ENCODE data around the gene SLIT3.
A peak's percentile ranks its signal among the peaks of the same experiment; 100 is the strongest.

SLIT3 gene

GRCh38 chr5:168721966-168722365 is 579.0 kb downstream of the SLIT3 start:
- DNase-seq (ENCODE audit: low spot score) = no peak
- FAIRE-seq = no peak

- FAIRE-seq (no peak), DNase-seq (ENCODE audit: low spot score) (no peak)
Measured at GRCh38 chr5:168721002-168721753, 579.8 kb downstream of the SLIT3 start.

GRCh38 chr5:168720575-168720974 is 580.4 kb downstream of the SLIT3 start:
- no peak for FAIRE-seq
- DNase-seq (ENCODE audit: low spot score) = no peak

GRCh38 chr5:168714046-168714445 is 586.9 kb downstream of the SLIT3 start:
- DNase-seq (ENCODE audit: low spot score) (no peak), FAIRE-seq (no peak)

GRCh38 chr5:168713051-168713450 is 587.9 kb downstream of the SLIT3 start:
- no peak for FAIRE-seq
- peak; percentile 41 for DNase-seq (ENCODE audit: low spot score)

- DNase-seq (ENCODE audit: low spot score) (peak; percentile 90), FAIRE-seq (peak; percentile 44)
Measured at GRCh38 chr5:168712280-168712924, 588.5 kb downstream of the SLIT3 start.

- no peak for FAIRE-seq
- no peak for DNase-seq (ENCODE audit: low spot score)
Measured at GRCh38 chr5:168710706-168711105, 590.2 kb downstream of the SLIT3 start.

- FAIRE-seq (no peak), DNase-seq (ENCODE audit: low spot score) (no peak)
Measured at GRCh38 chr5:168707716-168708695, 592.9 kb downstream of the SLIT3 start.

- DNase-seq (ENCODE audit: low spot score) (peak; percentile 35), FAIRE-seq (no peak)
Measured at GRCh38 chr5:168706655-168707069, 594.3 kb downstream of the SLIT3 start.

GRCh38 chr5:168705321-168705720 is 595.6 kb downstream of the SLIT3 start:
- no peak for FAIRE-seq
- DNase-seq (ENCODE audit: low spot score) = no peak

GRCh38 chr5:168702511-168702910 is 598.4 kb downstream of the SLIT3 start:
- no peak for DNase-seq (ENCODE audit: low spot score)
- FAIRE-seq = no peak

GRCh38 chr5:168701641-168702040 is 599.3 kb downstream of the SLIT3 start:
- FAIRE-seq = no peak
- no peak for DNase-seq (ENCODE audit: low spot score)

GRCh38 chr5:168699002-168699401 is 601.9 kb downstream of the SLIT3 start:
- DNase-seq (ENCODE audit: low spot score) = no peak
- no peak for FAIRE-seq

- FAIRE-seq = no peak
- DNase-seq (ENCODE audit: low spot score) = no peak
Measured at GRCh38 chr5:168697034-168697720, 603.8 kb downstream of the SLIT3 start.

- FAIRE-seq (no peak), DNase-seq (ENCODE audit: low spot score) (no peak)
Measured at GRCh38 chr5:168696611-168697010, 604.3 kb downstream of the SLIT3 start.

GRCh38 chr5:168695301-168695835 is 605.6 kb downstream of the SLIT3 start:
- no peak for FAIRE-seq
- DNase-seq (ENCODE audit: low spot score) = no peak

- FAIRE-seq (no peak), DNase-seq (ENCODE audit: low spot score) (no peak)
Measured at GRCh38 chr5:168694289-168694688, 606.6 kb downstream of the SLIT3 start.

- DNase-seq (ENCODE audit: low spot score) (no peak), FAIRE-seq (no peak)
Measured at GRCh38 chr5:168693883-168694282, 607.1 kb downstream of the SLIT3 start.

- no peak for FAIRE-seq
Measured at GRCh38 chr5:168693297-168693696, 607.6 kb downstream of the SLIT3 start.

GRCh38 chr5:168691891-168692290 is 609.0 kb downstream of the SLIT3 start:
- no peak for DNase-seq (ENCODE audit: low spot score)
- FAIRE-seq = no peak

More at GRCh38 chr5:168693297-168693696, 607.6 kb downstream of the SLIT3 start:
- no peak for DNase-seq (ENCODE audit: low spot score)

- FAIRE-seq (no peak), DNase-seq (ENCODE audit: low spot score) (no peak)
Measured at GRCh38 chr5:168689260-168689659, 611.7 kb downstream of the SLIT3 start.
